Stimulated activated CD4-positive, alpha-beta T cell treated with anti-CD3 and anti-CD28 coated beads, Interleukin-15, amount 100 ng/mL, for 24 hours (primary cell): Measurements from ENCODE around the gene CHMP1A.
"Not testable (repeated sequence)": the region's sequence is repeated elsewhere in the genome, so short reads cannot be mapped to it uniquely, and the experiment has no call there.

ENCODE experiments used
- DNase-seq: peaks from one replicate; pipeline ENCODE4 v3.0.0-alpha.2; 2020

The CHMP1A gene

DNA sequence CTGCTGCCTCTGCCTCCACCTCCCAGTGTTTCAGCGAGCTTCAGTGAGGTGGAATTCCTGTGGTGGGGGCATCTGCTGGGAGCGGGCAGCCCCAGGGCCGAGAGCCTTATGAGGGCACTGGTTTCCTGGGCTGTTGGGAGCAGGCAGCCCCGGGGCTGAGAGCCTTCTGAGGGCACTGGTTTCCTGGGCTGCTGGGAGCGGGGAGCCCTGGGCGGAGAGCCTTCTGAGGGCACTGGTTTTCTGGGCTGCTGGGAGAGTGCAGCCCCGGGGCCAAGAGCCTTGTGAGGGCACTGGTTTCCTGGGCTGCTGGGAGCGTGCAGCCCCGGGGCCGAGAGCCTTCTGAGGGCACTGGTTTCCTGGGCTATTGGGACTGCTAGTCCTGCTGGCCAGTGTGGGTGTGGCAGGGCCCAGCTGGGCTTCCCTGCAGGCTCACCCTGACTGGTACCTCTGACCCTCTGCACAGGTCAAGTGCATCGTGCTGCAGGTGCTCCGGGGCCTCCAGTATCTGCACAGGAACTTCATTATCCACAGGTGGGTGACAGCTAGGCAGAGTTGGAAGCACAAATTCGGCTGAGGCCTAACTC is 34.6 kb upstream of the CHMP1A start:
- DNase-seq = no peak

GRCh38 chr16:89691231-89691985 is 33.9 kb upstream of the CHMP1A start:
- no peak for DNase-seq

DNA sequence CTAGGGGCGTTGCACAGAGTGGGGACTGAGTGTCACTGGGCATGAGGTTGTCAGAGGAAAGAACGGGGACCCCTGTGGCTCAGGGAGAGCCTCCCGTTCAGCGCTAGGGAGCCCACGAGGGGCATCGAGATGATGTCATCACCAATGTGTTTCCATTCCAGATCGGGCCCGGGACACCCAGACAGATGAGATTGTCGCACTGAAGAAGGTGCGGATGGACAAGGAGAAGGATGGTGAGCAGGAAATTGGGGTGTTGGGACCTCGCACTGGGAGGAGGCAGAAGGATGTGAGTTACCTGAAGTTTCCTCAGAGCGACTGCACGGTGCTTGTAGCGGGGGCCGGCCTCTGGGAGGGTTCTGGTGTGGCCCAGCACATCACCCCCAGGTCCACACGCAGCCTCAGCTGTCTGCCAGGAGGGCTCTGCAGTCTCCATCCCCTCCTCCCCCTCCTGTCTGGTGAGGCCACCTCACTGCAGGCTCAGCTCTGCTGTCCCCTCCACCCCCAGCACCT is 32.9 kb upstream of the CHMP1A start:
- DNase-seq = no peak

GRCh38 chr16:89689621-89690020 is 32.1 kb upstream of the CHMP1A start:
- DNase-seq = not testable (repeated sequence)

DNA sequence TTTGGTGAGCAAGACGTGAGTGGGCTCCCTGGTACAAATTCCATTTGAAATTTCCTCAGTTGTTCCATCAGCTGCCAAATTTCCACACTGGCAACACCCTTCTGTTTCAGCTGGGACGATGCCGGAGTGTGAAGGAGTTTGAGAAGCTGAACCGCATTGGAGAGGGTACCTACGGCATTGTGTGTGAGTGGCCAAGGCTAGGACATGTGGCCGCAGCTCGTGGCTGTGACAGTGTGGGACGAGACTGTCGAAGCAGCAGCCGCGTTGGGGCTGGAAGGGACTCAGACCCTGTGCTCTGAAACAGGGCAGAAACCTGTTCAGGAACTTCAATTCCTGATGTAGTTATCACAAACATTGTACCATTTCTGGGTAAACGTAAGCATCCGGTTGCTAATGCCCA is 31.6 kb upstream of the CHMP1A start:
- no peak for DNase-seq

DNA sequence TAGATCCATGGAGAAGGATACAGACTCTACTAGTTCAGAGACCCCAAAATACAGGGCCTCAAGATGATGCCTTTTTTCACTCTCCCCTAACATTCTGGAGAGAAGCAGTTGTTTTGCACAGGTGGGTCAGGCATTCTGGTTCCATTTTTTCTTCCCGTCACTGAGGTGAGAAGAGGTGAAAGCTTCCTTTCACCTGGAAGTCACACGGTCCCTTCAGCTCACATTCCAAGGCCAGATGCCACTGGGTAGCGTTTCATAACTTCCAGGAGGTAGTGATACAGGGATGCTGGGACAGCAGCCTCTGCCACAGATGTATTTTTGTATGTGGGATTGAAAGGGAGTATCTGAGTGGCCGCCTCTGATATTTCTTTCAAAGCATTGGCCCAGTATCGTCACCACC is 30.9 kb upstream of the CHMP1A start:
- DNase-seq = no peak

DNA sequence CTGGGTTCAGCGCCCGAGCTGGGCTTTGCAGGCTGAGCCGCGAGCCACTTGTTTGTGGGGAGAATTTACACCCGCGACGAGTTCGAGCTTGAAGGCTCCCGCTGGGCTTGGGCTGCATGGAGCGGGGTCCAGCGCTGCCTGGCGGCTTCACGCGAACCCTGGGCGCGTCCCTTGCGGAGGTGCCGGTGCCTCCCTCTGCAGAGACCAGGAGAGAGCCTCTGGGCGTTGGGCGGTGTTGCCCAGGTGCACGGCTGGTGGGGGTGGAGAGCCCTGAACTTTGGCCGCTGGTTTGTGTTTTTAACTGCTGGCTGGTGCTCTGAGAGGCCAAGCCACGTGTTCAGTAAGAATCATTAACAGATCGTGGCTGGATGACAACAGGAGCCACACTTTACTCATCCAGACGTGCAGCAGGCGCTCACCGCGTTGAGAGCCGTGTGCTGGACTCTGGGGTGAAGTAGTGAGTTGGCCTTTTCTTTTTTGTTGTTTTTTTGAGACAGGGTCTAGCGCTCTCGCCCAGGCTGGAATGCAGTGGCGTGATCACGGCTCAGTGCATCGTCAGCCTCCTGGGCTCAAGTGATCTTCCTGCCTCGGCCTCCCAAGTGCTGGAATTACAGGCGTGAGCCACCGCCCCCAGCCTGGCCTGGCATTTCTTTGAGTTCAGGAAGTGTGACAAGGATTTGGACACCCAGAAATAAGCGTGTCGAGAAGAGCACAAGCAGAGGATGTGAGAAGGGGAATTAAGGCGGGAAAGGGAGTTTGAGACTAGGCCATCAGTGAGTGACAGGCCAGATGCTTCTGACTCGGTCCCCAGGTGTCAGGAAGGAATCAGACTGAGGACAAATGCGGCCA is 29.8 kb upstream of the CHMP1A start:
- DNase-seq = no peak

- DNase-seq = peak; percentile 91
These were observed 29.1 kb upstream of the CHMP1A start, which contains the start of gene CDK10 for GRCh38 chr16:89686520-89687091. TSS of gene CDK10 (plus strand) at chr16:89686689. CDS start at chr16:89686711, 22 bp downstream.

GRCh38 chr16:89685916-89686315 is 28.4 kb upstream of the CHMP1A start:
- DNase-seq = no peak

DNA sequence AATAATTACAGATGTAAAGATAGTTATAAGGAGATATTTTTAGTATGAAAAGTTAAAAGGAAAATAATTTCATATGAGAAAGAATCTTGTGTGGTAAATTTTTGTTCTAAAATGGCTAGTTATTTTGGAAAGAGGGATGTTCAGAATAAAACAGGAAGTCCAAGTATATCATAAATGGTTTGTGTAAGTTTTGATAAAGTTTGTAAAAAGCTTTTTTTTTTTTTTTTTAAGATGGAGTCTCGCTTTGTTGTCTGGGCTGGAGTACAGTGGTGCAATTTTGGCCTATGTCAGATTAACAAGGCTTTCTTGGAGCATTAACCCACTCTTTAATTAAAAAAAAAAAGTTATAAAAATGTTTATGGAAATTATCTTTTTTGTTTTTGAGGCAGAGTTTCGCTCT is 20.8 kb upstream of the CHMP1A start:
- no peak for DNase-seq

DNA sequence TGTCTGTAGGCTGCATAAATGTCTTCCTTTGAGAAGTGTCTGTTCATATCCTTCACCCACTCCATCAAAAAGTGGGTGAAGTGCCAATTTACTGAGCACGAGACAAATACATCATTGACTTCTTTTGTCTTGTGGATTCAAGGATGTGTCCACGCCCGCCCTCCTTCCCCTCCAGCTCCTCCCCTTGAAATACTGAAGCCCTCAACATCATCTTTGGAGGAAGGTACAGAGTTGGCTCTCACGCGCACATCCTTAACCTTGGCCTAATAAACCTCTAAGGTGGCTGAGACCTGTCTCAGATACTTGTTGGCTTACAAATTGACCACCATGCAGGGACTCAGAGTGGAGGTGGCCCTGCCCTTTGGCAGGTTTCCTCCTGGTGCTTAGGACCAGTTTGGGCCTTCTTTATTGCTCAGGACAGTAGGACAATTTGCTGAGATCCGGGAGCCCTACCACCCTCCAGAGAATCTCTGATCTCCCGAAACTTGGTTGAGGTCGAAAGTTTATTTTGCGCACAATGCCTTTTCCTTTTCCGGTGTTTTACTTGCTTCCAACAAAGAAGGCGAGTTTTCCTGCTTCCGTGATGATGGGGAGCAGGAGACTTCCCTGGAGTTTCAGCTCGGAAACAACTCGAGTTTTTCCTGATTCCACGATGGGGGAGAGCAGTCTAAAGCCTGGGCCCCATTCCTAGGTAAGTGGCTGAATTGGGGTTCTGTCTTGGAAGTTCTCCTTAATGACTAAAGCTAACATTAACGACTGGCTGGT is 14.9 kb upstream of the CHMP1A start:
- DNase-seq = no peak

- DNase-seq = not testable (repeated sequence)
These were observed 14.1 kb upstream of the CHMP1A start for GRCh38 chr16:89671565-89671964.

GRCh38 chr16:89670496-89671431 is 13.3 kb upstream of the CHMP1A start:
- no peak for DNase-seq

DNA sequence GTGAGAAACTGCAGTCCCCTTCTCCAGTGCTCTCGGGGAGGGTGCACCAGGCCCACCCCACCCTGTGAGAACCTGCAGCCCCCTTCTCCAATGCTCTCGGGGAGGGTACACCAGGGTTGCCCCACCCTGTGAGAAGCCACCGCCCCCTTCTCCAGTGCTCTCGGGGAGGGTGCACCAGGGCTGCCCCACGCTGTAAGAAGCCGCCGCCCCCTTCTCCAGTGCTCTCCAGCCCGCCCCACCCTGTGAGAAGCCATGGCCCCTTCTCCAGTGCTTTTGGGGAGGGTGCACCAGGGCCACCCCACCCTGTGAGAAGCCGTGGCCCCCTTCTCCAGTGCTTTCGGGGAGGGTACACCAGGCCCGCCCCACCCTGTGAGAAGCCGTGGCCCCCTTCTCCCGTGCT is 12.2 kb upstream of the CHMP1A start:
- DNase-seq = no peak

GRCh38 chr16:89668790-89669158 is 11.3 kb upstream of the CHMP1A start:
- DNase-seq = no peak

- DNase-seq = no peak
These were observed 10.1 kb upstream of the CHMP1A start for GRCh38 chr16:89667633-89668032.

DNA sequence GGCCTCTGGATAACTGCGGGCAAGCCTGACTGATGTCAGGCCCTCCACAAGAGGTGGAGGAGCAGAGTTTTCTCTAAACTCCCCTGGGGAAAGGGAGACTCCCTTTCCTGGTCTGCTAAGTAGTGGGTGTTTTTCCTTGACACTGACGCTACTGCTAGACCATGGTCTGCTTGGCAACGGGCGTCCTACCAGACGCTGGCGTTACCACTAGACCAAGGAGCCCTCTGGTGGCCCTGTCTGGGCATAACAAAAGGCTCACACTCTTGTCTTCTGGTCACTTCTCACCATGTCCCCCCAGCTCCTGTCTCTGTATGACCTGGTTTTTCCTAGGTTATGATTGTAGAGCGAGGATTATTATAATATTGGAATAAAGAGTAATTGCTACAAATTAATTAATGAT is 9.5 kb upstream of the CHMP1A start:
- not testable (repeated sequence) for DNase-seq

GRCh38 chr16:89664238-89664637 is 6.7 kb upstream of the CHMP1A start:
- DNase-seq = not testable (repeated sequence)

GRCh38 chr16:89661215-89661614 is 3.7 kb upstream of the CHMP1A start:
- no peak for DNase-seq

GRCh38 chr16:89660146-89660545 is 2.6 kb upstream of the CHMP1A start:
- no peak for DNase-seq

DNA sequence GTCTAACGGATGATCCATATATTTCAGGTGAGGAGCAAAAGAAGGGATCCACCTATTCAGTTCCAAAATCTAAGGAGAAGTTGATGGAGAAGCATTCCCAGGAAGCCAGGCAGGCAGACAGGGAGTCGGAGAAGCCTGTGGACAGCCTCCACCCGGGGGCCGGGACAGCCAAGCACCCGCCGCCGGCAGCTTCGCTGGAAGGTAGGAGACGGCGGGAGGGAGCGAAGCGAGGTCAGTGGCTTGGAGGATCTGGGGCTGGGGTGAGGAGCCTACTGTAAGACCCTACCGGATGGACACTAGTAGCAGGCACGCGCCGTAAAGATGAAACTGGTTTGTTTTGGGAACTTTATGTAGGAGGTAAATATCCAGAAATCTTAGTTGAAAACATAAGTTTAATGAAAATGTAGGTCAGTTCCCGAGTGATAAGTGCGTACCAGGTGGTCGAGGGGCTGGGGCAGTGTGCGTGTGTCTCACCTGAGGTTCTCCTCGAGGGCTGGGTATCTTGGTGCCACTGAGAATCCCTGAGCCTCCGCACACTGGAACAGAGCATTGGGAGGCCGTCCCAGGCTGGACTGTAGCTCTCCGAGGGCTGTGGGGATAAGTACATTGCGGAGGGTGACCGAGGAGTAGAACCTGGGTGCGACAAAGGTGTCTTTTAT is 842 bp upstream of the CHMP1A start:
- peak; percentile 40 for DNase-seq
